ENCODE results near the gene TSPAN14.

DNA sequence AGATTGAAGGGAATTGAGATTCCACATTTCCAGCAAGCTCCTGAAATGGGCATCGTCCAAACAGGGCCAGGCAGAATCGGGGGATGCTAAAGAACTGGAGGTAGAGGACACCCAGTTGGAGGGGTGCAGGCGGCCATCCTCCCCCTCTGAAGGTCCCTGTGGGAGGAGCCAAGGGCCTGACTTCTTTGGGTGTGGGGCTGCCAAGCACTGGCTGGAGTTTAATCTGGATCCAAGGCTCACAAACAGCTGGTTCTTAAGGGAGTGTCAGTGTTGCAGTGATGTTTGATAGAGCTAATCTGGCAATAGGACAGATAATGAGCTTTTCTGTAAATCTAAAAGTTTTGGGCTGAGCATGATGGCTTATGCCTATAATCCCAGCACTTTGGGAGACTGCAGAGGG, 20.8 kb downstream of the TSPAN14 start:
- TF ChIP-seq, protein P1, sequence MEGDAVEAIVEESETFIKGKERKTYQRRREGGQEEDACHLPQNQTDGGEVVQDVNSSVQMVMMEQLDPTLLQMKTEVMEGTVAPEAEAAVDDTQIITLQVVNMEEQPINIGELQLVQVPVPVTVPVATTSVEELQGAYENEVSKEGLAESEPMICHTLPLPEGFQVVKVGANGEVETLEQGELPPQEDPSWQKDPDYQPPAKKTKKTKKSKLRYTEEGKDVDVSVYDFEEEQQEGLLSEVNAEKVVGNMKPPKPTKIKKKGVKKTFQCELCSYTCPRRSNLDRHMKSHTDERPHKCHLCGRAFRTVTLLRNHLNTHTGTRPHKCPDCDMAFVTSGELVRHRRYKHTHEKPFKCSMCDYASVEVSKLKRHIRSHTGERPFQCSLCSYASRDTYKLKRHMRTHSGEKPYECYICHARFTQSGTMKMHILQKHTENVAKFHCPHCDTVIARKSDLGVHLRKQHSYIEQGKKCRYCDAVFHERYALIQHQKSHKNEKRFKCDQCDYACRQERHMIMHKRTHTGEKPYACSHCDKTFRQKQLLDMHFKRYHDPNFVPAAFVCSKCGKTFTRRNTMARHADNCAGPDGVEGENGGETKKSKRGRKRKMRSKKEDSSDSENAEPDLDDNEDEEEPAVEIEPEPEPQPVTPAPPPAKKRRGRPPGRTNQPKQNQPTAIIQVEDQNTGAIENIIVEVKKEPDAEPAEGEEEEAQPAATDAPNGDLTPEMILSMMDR (conservative IDR thresholded peaks at IDR 0.05; ENCODE audit: low read length) = no peak
- TF ChIP-seq EZH2phosphoT487 (IDR thresholded peaks at IDR 0.05; ENCODE audit: borderline replicate concordance) = no peak
